WTC11 (cell line): ENCODE measurements around the gene SLC35F4. TPM values are rescaled to one million over a fixed set of nuclear protein-coding genes. Genes with fewer than 3 reads are reported as not detected.

Source experiments
- ATAC-seq: fragments of 200-7000 bp; cut with Tn5 transposase; 2 replicates; pipeline ENCODE4 v1.10.0; 2021; ENCODE audit warnings: mild to moderate bottlenecking, moderate library complexity
- CTCF ChIA-PET: fragments of 300-600 bp; sonication (Branson Sonifier 250); formaldehyde crosslinking; loops from one replicate; lab custom pipeline; 2021; ENCODE audit warnings: antibody characterized with exemption; lab: Charles Lee
- POLR2A ChIA-PET: fragments of 350-600 bp; sonication (Branson Sonifier 250); formaldehyde crosslinking; loops from one replicate; lab custom pipeline; 2021; ENCODE audit warnings: antibody characterized with exemption; lab: Charles Lee
- DNase-seq: peaks from one replicate; pipeline ENCODE4 v3.0.0; 2021; ENCODE audit warnings: low spot score
- H3K27ac Mint-ChIP-seq: 2 replicates; pipeline ENCODE4 v1.8.0; 2021; ENCODE audit warnings: mixed read lengths
- H3K27me3 Mint-ChIP-seq: 2 replicates; pipeline ENCODE4 v1.8.0; 2021; ENCODE audit warnings: low read depth, mild to moderate bottlenecking, moderate library complexity, mixed read lengths
- H3K36me3 Mint-ChIP-seq: 2 replicates; pipeline ENCODE4 v1.8.0; 2021; ENCODE audit warnings: mixed read lengths
- H3K4me1 Mint-ChIP-seq: 2 replicates; pipeline ENCODE4 v1.8.0; 2022; ENCODE audit warnings: mixed read lengths
- H3K4me3 Mint-ChIP-seq: 2 replicates; pipeline ENCODE4 v1.8.0; 2021; ENCODE audit warnings: mild to moderate bottlenecking, moderate library complexity, mixed read lengths
- H3K9me3 Mint-ChIP-seq: 2 replicates; pipeline ENCODE4 v1.8.0; 2021; ENCODE audit warnings: mixed read lengths
- CREB1 ChIP-seq: sonication (generic); formaldehyde crosslinking; IDR thresholded peaks from 2 replicates; pipeline ENCODE4 v1.8.0; 2023; ENCODE audit warnings: mild to moderate bottlenecking, missing genetic modification reagents
- ELF4 ChIP-seq: sonication (generic); formaldehyde crosslinking; IDR thresholded peaks from 2 replicates; pipeline ENCODE4 v1.8.1; 2022; ENCODE audit warnings: low read depth, mild to moderate bottlenecking, moderate library complexity, missing genetic modification reagents
- EMX1 ChIP-seq: fragments of 250-450 bp; sonication (Bioruptor Pico); IDR thresholded peaks from 2 replicates; pipeline ENCODE4 v1.8.0; 2021; ENCODE audit warnings: mild to moderate bottlenecking
- ESRRA ChIP-seq: sonication (generic); formaldehyde crosslinking; IDR thresholded peaks from 2 replicates; pipeline ENCODE4 v1.8.1; 2022; ENCODE audit warnings: mild to moderate bottlenecking, missing genetic modification reagents, borderline replicate concordance
- FOXK1 ChIP-seq: sonication (generic); formaldehyde crosslinking; IDR thresholded peaks from 2 replicates; pipeline ENCODE4 v1.8.0; 2022; ENCODE audit warnings: mild to moderate bottlenecking, moderate library complexity, missing genetic modification reagents
- GABPB1 ChIP-seq: sonication (generic); formaldehyde crosslinking; IDR thresholded peaks from 2 replicates; pipeline ENCODE4 v1.8.1; 2023; ENCODE audit warnings: mild to moderate bottlenecking, missing genetic modification reagents
- GTF2I ChIP-seq: fragments of 250-450 bp; sonication (Bioruptor Pico); conservative IDR thresholded peaks from 2 replicates; pipeline ENCODE4 v1.4.0; 2021; ENCODE audit warnings: mild to moderate bottlenecking
- MXD4 ChIP-seq: fragments of 250-450 bp; sonication (Bioruptor Pico); IDR thresholded peaks from 2 replicates; pipeline ENCODE4 v1.8.0; 2021; ENCODE audit warnings: mild to moderate bottlenecking, moderate library complexity, borderline replicate concordance
- NR1H2 ChIP-seq: sonication (generic); formaldehyde crosslinking; IDR thresholded peaks from 2 replicates; pipeline ENCODE4 v1.9.0; 2021; ENCODE audit warnings: mild to moderate bottlenecking, moderate library complexity, missing genetic modification reagents
- OVOL2 ChIP-seq: fragments of 250-450 bp; sonication (Bioruptor Pico); IDR thresholded peaks from 2 replicates; pipeline ENCODE4 v1.9.0; 2021; ENCODE audit warnings: mild to moderate bottlenecking, borderline replicate concordance
- PRRX2 ChIP-seq: fragments of 250-450 bp; sonication (Bioruptor Pico); IDR thresholded peaks from 2 replicates; pipeline ENCODE4 v1.8.0; 2021; ENCODE audit warnings: mild to moderate bottlenecking
- RORB ChIP-seq: fragments of 250-450 bp; sonication (Bioruptor Pico); IDR thresholded peaks from 2 replicates; pipeline ENCODE4 v1.9.0; 2021; ENCODE audit warnings: mild to moderate bottlenecking
- SMAD3 ChIP-seq: sonication (generic); formaldehyde crosslinking; IDR thresholded peaks from 2 replicates; pipeline ENCODE4 v1.8.0; 2022; ENCODE audit warnings: missing genetic modification reagents, mild to moderate bottlenecking, borderline replicate concordance
- SOX15 ChIP-seq: fragments of 250-450 bp; sonication (Bioruptor Pico); IDR thresholded peaks from 2 replicates; pipeline ENCODE4 v1.9.0; 2021; ENCODE audit warnings: mild to moderate bottlenecking
- ZNF138 ChIP-seq: sonication (generic); formaldehyde crosslinking; conservative IDR thresholded peaks from 2 replicates; pipeline ENCODE4 v1.8.1; 2022; ENCODE audit warnings: mild to moderate bottlenecking, moderate library complexity, missing genetic modification reagents
- ZNF219 ChIP-seq: sonication (generic); formaldehyde crosslinking; IDR thresholded peaks from 2 replicates; pipeline ENCODE4 v1.8.0; 2023; ENCODE audit warnings: missing genetic modification reagents, mild to moderate bottlenecking, borderline replicate concordance
- total RNA-seq: library from RNA; stranded (reverse); gene quantifications from 3 replicates; pipeline ENCODE4 v1.2.3, GENCODE V29; 2021
- TF ChIP-seq, protein P1 (sequence below): sonication (generic); formaldehyde crosslinking; IDR thresholded peaks from 2 replicates; pipeline ENCODE4 v1.8.0; 2022; ENCODE audit warnings: mild to moderate bottlenecking, missing genetic modification reagents
- TF ChIP-seq, protein P2 (sequence below): fragments of 250-450 bp; sonication (Bioruptor Pico); IDR thresholded peaks from 2 replicates; pipeline ENCODE4 v1.9.0; 2021; ENCODE audit warnings: mild to moderate bottlenecking, borderline replicate concordance
- TF ChIP-seq, protein P3 (sequence below): sonication (generic); formaldehyde crosslinking; IDR thresholded peaks from 2 replicates; pipeline ENCODE4 v1.8.1; 2023; ENCODE audit warnings: mild to moderate bottlenecking, moderate library complexity, missing genetic modification reagents
- TF ChIP-seq, protein P4 (sequence below): fragments of 250-450 bp; sonication (Bioruptor Pico); IDR thresholded peaks from 2 replicates; pipeline ENCODE4 v1.9.0; 2021; ENCODE audit warnings: mild to moderate bottlenecking
- TF ChIP-seq, protein P5 (sequence below): sonication (generic); formaldehyde crosslinking; IDR thresholded peaks from 2 replicates; pipeline ENCODE4 v1.8.0; 2022; ENCODE audit warnings: mild to moderate bottlenecking, missing genetic modification reagents
- TF ChIP-seq, protein P6 (sequence below): fragments of 250-450 bp; sonication (Bioruptor Pico); IDR thresholded peaks from 2 replicates; pipeline ENCODE4 v1.9.0; 2021; ENCODE audit warnings: moderate library complexity, mild to moderate bottlenecking, inconsistent platforms, borderline replicate concordance
- TF ChIP-seq, protein P7 (sequence below): sonication (generic); formaldehyde crosslinking; IDR thresholded peaks from 2 replicates; pipeline ENCODE4 v1.8.1; 2022; ENCODE audit warnings: mild to moderate bottlenecking, moderate library complexity, missing genetic modification reagents

SLC35F4 gene
- total RNA-seq, 1 experiment from 2014 or later = not detected

DNA sequence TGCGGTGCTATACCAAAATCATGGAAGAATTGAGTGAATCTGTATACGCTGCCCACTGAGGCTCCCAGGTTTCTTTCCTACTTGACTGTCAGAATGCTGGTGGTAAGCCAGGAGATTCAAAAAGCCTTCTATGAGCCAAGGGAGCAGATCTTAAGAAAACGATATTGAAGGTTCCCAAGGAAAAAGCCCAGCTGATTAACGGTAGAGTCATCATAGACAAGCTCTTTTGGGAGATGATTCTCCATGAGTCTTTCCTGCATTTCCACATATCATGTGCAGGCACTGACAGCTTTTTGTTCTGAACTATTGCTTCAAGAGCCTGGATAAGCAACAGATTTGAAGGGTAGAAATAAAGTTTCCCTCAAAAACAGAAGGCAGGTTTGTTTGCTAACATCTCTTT lies 17.5 kb downstream of the SLC35F4 start:
- no peak for TF ChIP-seq PRRX2 (CRISPR knock-in tag)
- TF ChIP-seq ZNF138 (CRISPR knock-in tag) = no peak
- TF ChIP-seq, protein P1, sequence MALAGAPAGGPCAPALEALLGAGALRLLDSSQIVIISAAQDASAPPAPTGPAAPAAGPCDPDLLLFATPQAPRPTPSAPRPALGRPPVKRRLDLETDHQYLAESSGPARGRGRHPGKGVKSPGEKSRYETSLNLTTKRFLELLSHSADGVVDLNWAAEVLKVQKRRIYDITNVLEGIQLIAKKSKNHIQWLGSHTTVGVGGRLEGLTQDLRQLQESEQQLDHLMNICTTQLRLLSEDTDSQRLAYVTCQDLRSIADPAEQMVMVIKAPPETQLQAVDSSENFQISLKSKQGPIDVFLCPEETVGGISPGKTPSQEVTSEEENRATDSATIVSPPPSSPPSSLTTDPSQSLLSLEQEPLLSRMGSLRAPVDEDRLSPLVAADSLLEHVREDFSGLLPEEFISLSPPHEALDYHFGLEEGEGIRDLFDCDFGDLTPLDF (CRISPR knock-in tag) = no peak
- no peak for TF ChIP-seq ELF4 (CRISPR knock-in tag)
- TF ChIP-seq OVOL2 (CRISPR knock-in tag) = no peak
- no peak for TF ChIP-seq ESRRA (CRISPR knock-in tag)
- TF ChIP-seq, protein P2, sequence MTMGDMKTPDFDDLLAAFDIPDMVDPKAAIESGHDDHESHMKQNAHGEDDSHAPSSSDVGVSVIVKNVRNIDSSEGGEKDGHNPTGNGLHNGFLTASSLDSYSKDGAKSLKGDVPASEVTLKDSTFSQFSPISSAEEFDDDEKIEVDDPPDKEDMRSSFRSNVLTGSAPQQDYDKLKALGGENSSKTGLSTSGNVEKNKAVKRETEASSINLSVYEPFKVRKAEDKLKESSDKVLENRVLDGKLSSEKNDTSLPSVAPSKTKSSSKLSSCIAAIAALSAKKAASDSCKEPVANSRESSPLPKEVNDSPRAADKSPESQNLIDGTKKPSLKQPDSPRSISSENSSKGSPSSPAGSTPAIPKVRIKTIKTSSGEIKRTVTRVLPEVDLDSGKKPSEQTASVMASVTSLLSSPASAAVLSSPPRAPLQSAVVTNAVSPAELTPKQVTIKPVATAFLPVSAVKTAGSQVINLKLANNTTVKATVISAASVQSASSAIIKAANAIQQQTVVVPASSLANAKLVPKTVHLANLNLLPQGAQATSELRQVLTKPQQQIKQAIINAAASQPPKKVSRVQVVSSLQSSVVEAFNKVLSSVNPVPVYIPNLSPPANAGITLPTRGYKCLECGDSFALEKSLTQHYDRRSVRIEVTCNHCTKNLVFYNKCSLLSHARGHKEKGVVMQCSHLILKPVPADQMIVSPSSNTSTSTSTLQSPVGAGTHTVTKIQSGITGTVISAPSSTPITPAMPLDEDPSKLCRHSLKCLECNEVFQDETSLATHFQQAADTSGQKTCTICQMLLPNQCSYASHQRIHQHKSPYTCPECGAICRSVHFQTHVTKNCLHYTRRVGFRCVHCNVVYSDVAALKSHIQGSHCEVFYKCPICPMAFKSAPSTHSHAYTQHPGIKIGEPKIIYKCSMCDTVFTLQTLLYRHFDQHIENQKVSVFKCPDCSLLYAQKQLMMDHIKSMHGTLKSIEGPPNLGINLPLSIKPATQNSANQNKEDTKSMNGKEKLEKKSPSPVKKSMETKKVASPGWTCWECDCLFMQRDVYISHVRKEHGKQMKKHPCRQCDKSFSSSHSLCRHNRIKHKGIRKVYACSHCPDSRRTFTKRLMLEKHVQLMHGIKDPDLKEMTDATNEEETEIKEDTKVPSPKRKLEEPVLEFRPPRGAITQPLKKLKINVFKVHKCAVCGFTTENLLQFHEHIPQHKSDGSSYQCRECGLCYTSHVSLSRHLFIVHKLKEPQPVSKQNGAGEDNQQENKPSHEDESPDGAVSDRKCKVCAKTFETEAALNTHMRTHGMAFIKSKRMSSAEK (CRISPR knock-in tag) = no peak
- no peak for TF ChIP-seq NR1H2 (CRISPR knock-in tag)
- TF ChIP-seq ZNF219 (CRISPR knock-in tag) = no peak
- no peaks in the 10 kb centered on the region for H3K27me3 Mint-ChIP-seq
- H3K36me3 Mint-ChIP-seq = no peaks in the 10 kb centered on the region
- POLR2A ChIA-PET = no interaction called here
- CTCF ChIA-PET = no interaction called here
- ATAC-seq = no peak
- H3K4me1 Mint-ChIP-seq = no peaks in the 10 kb centered on the region
- no peak overlapping the region for H3K4me3 Mint-ChIP-seq
- H3K27ac Mint-ChIP-seq = no peak overlapping the region
- no peaks in the 10 kb centered on the region for H3K9me3 Mint-ChIP-seq
- no peak for DNase-seq

DNA sequence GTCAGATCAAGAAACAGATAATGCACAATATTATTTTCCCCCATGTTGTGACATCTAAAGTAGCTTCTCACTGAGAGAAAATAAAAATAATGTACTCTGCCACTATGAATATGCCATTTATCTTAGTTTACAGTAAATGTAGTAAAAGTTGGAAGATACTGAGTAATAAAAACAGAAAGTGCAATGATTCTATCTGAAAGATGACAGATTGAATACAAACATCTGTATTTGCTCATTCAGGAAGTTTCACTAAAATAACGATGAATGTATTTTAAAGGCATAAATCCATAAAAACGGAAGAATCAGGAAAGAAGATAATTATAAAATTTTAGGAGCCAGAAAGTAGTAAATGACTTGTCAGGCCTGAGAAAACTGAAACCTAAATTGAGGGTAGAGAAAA lies 18.2 kb downstream of the SLC35F4 start:
- Mint-ChIP-seq H3K9me3 (no peaks in the 10 kb centered on the region), H3K4me3 (no peak overlapping the region), H3K27me3 (no peaks in the 10 kb centered on the region), H3K36me3 (no peaks in the 10 kb centered on the region), H3K27ac (no peak overlapping the region), H3K4me1 (no peaks in the 10 kb centered on the region)
- ChIA-PET CTCF (no interaction called here), POLR2A (no interaction called here)
- ATAC-seq (no peak), DNase-seq (no peak)
- TF ChIP-seq EMX1 (CRISPR knock-in tag) (no peak), SMAD3 (CRISPR knock-in tag) (no peak), NR1H2 (CRISPR knock-in tag) (no peak), FOXK1 (CRISPR knock-in tag) (no peak), SOX15 (CRISPR knock-in tag) (no peak), MXD4 (no peak), PRRX2 (CRISPR knock-in tag) (no peak), GABPB1 (no peak), OVOL2 (CRISPR knock-in tag) (no peak), CREB1 (no peak), RORB (CRISPR knock-in tag) (no peak), GTF2I (CRISPR knock-in tag) (no peak)
- TF ChIP-seq, protein P3, sequence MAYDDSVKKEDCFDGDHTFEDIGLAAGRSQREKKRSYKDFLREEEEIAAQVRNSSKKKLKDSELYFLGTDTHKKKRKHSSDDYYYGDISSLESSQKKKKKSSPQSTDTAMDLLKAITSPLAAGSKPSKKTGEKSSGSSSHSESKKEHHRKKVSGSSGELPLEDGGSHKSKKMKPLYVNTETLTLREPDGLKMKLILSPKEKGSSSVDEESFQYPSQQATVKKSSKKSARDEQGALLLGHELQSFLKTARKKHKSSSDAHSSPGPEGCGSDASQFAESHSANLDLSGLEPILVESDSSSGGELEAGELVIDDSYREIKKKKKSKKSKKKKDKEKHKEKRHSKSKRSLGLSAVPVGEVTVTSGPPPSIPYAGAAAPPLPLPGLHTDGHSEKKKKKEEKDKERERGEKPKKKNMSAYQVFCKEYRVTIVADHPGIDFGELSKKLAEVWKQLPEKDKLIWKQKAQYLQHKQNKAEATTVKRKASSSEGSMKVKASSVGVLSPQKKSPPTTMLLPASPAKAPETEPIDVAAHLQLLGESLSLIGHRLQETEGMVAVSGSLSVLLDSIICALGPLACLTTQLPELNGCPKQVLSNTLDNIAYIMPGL = no peak
- TF ChIP-seq, protein P4, sequence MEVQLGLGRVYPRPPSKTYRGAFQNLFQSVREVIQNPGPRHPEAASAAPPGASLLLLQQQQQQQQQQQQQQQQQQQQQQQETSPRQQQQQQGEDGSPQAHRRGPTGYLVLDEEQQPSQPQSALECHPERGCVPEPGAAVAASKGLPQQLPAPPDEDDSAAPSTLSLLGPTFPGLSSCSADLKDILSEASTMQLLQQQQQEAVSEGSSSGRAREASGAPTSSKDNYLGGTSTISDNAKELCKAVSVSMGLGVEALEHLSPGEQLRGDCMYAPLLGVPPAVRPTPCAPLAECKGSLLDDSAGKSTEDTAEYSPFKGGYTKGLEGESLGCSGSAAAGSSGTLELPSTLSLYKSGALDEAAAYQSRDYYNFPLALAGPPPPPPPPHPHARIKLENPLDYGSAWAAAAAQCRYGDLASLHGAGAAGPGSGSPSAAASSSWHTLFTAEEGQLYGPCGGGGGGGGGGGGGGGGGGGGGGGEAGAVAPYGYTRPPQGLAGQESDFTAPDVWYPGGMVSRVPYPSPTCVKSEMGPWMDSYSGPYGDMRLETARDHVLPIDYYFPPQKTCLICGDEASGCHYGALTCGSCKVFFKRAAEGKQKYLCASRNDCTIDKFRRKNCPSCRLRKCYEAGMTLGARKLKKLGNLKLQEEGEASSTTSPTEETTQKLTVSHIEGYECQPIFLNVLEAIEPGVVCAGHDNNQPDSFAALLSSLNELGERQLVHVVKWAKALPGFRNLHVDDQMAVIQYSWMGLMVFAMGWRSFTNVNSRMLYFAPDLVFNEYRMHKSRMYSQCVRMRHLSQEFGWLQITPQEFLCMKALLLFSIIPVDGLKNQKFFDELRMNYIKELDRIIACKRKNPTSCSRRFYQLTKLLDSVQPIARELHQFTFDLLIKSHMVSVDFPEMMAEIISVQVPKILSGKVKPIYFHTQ (CRISPR knock-in tag) = no peak
- TF ChIP-seq, protein P5, sequence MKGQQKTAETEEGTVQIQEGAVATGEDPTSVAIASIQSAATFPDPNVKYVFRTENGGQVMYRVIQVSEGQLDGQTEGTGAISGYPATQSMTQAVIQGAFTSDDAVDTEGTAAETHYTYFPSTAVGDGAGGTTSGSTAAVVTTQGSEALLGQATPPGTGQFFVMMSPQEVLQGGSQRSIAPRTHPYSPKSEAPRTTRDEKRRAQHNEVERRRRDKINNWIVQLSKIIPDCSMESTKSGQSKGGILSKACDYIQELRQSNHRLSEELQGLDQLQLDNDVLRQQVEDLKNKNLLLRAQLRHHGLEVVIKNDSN (CRISPR knock-in tag) = no peak
- TF ChIP-seq, protein P6, sequence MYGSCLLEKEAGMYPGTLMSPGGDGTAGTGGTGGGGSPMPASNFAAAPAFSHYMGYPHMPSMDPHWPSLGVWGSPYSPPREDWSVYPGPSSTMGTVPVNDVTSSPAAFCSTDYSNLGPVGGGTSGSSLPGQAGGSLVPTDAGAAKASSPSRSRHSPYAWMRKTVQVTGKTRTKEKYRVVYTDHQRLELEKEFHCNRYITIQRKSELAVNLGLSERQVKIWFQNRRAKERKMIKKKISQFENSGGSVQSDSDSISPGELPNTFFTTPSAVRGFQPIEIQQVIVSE (CRISPR knock-in tag) = no peak
- TF ChIP-seq, protein P7, sequence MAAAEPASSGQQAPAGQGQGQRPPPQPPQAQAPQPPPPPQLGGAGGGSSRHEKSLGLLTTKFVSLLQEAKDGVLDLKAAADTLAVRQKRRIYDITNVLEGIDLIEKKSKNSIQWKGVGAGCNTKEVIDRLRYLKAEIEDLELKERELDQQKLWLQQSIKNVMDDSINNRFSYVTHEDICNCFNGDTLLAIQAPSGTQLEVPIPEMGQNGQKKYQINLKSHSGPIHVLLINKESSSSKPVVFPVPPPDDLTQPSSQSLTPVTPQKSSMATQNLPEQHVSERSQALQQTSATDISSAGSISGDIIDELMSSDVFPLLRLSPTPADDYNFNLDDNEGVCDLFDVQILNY (CRISPR knock-in tag) = no peak
